Left renal cortex interstitium (tissue), 4 donors: ENCODE data around the gene SUSD2. TPM values are rescaled to one million over a fixed set of nuclear protein-coding genes. Genes with fewer than 3 reads are reported as not detected.
"Not testable (repeated sequence)": the region's sequence is repeated elsewhere in the genome, so short reads cannot be mapped to it uniquely, and the experiment has no call there.

ENCODE experiments used
- DNase-seq, 4 donors: peaks; one replicate each; pipeline ENCODE4 v3.0.0-alpha.2; 2013; ENCODE audit warnings: low read depth in 4 of 4, low spot score in 2 of 4, missing footprints in 1 of 4
- polyA plus RNA-seq, 4 donors: library from polyadenylated mRNA; unstranded; fragments of 120-200 nt; gene quantifications; one replicate each; pipeline ENCODE4 v1.2.1, GENCODE V29; 2013; ENCODE audit not compliant: insufficient read length in 4 of 4

SUSD2 gene
- polyA plus RNA-seq, 4 donors: 12.4 to 25.9 (median 16.0) TPM

GRCh38 chr22:24208012-24208749 lies 26.9 kb downstream of the SUSD2 start:
- no peak for DNase-seq

- DNase-seq: no peak
Observed at GRCh38 chr22:24209016-24209415, 27.7 kb downstream of the SUSD2 start.

GRCh38 chr22:24209687-24210086 lies 28.4 kb downstream of the SUSD2 start:
- DNase-seq: no peak

GRCh38 chr22:24210409-24210808 lies 29.1 kb downstream of the SUSD2 start:
- not testable (repeated sequence) for DNase-seq

- not testable (repeated sequence) for DNase-seq
Observed at GRCh38 chr22:24211716-24212115, 30.4 kb downstream of the SUSD2 start.

GRCh38 chr22:24213111-24213510 lies 31.8 kb downstream of the SUSD2 start:
- not testable (repeated sequence) for DNase-seq

GRCh38 chr22:24214467-24215285 lies 33.4 kb downstream of the SUSD2 start:
- no peak for DNase-seq

GRCh38 chr22:24216541-24217209 lies 35.4 kb downstream of the SUSD2 start:
- DNase-seq: no peak

GRCh38 chr22:24217384-24217783 lies 36.1 kb downstream of the SUSD2 start:
- DNase-seq: no peak

GRCh38 chr22:24219750-24220149 lies 38.5 kb downstream of the SUSD2 start:
- DNase-seq: no peak

GRCh38 chr22:24224468-24224867 lies 43.2 kb downstream of the SUSD2 start:
- DNase-seq: no peak

- no peak for DNase-seq
Observed at GRCh38 chr22:24225044-24225601, 43.8 kb downstream of the SUSD2 start.

GRCh38 chr22:24225951-24226350 lies 44.7 kb downstream of the SUSD2 start:
- no peak for DNase-seq

- DNase-seq: no peak
Observed at GRCh38 chr22:24230911-24231656, 49.8 kb downstream of the SUSD2 start.

GRCh38 chr22:24231706-24232105 lies 50.4 kb downstream of the SUSD2 start:
- DNase-seq: no peak

- DNase-seq: no peak
Observed at GRCh38 chr22:24232124-24232523, 50.8 kb downstream of the SUSD2 start.

- no peak for DNase-seq
Observed at GRCh38 chr22:24232725-24233124, 51.4 kb downstream of the SUSD2 start.

- no peak for DNase-seq
Observed at GRCh38 chr22:24233235-24233634, 51.9 kb downstream of the SUSD2 start.

GRCh38 chr22:24233816-24234215 lies 52.5 kb downstream of the SUSD2 start:
- DNase-seq: no peak

- DNase-seq: no peak
Observed at GRCh38 chr22:24235315-24235714, 54.0 kb downstream of the SUSD2 start.
